Prostate gland (tissue), 2 donors: ENCODE results near the gene NAIF1. TPM values are rescaled to one million over a fixed set of nuclear protein-coding genes. Genes with fewer than 3 reads are reported as not detected.

ENCODE experiments used
- DNase-seq: peaks from one replicate; pipeline ENCODE4 v3.0.0-alpha.2; 2019; ENCODE audit warnings: low spot score
- H3K27ac ChIP-seq, 2 donors: fragments of 200-600 bp; sonication (generic); 2 replicates each; pipeline ENCODE4 v1.5.1; 2017 to 2019
- H3K27me3 ChIP-seq: fragments of 200-600 bp; sonication (generic); replicated peaks from 2 replicates; pipeline ENCODE4 v1.5.1; 2019; ENCODE audit not compliant: insufficient read depth
- H3K36me3 ChIP-seq, 2 donors: fragments of 200-600 bp; sonication (generic); 1 replicate in 1 of 2; 2 replicates in 1 of 2; pipeline versions ENCODE4 v1.5.1 to v1.8.1; 2017 to 2019
- H3K4me1 ChIP-seq: fragments of 200-600 bp; sonication (generic); replicated peaks from 2 replicates; pipeline ENCODE4 v1.5.1; 2019
- H3K4me3 ChIP-seq, 2 donors: fragments of 200-600 bp; sonication (generic); 2 replicates each; pipeline ENCODE4 v1.5.1; 2017 to 2019
- H3K9me3 ChIP-seq: fragments of 200-600 bp; sonication (generic); 2 replicates; pipeline ENCODE4 v1.5.1; 2017
- CTCF ChIP-seq, 4 experiments: fragments of 200-600 bp in 2 of 4; fragments of 450-650 bp in 2 of 4; sonication (generic) in 2 of 4; IDR thresholded peaks; 1 replicate in 3 of 4; 2 replicates in 1 of 4; pipeline ENCODE4 v1.5.1; 2016 to 2019; ENCODE audit warnings: antibody characterized with exemption in 4 of 4, mild to moderate bottlenecking in 2 of 4, moderate library complexity in 2 of 4
- POLR2A ChIP-seq: fragments of 450-650 bp; IDR thresholded peaks from one replicate; pipeline ENCODE4 v1.6.1; 2016; ENCODE audit warnings: antibody characterized with exemption, mild to moderate bottlenecking
- POLR2AphosphoS5 ChIP-seq: sonication (generic); formaldehyde crosslinking; IDR thresholded peaks from one replicate; pipeline ENCODE4 v1.6.1; 2017; ENCODE audit warnings: antibody characterized with exemption
- WGBS: methylation state at CpG from one replicate; pipeline ENCODE4 v1.1.5; 2018; 5-methylcytosine and 5-hydroxymethylcytosine counted together
- intact Hi-C: fragments of 100-400 bp; cut with DNase I; formaldehyde crosslinking; loops from one replicate; pipeline ENCODE4 v1.14.2; 2022
- total RNA-seq, 2 donors: library from RNA; depleted of rRNA; stranded (reverse); fragments of >200 nt; gene quantifications; one replicate each; pipeline ENCODE4 v1.1.0, GENCODE V29; 2016

Gene NAIF1
- total RNA-seq, 2 donors from 2014 or later: 12.3 to 12.6 TPM

GRCh38 chr9:128105538-128106175 is 38.5 kb upstream of the NAIF1 start:
- H3K4me3 ChIP-seq: no peak overlapping the region
- peaks cover under 1% of the 10 kb centered on the region for H3K4me1 ChIP-seq
- TF ChIP-seq POLR2AphosphoS5: no peak
- no peak for TF ChIP-seq CTCF (IDR thresholded peaks at IDR 0.05)
- TF ChIP-seq POLR2A: no peak
- 94% methylated on average over 20 of the region's 21 CpGs for WGBS
- H3K27ac ChIP-seq: no peak overlapping the region
- peaks cover 17 to 33% of the 10 kb centered on the region in 2 donors for H3K36me3 ChIP-seq
- intact Hi-C loops: no loop called here
- no peak for DNase-seq
- H3K9me3 ChIP-seq: no peaks in the 10 kb centered on the region
- H3K27me3 ChIP-seq: no peaks in the 10 kb centered on the region

GRCh38 chr9:128104171-128104618 is 37.1 kb upstream of the NAIF1 start:
- Histone ChIP-seq H3K27me3 (no peaks in the 10 kb centered on the region), H3K27ac (no peak overlapping the region), H3K9me3 (no peaks in the 10 kb centered on the region), H3K4me3 (no peak overlapping the region), H3K4me1 (peaks cover 14% of the 10 kb centered on the region), H3K36me3 (peaks cover 17 to 31% of the 10 kb centered on the region in 2 donors)
- 49% methylated on average over 6 of the region's 6 CpGs for WGBS
- no peak for DNase-seq
- intact Hi-C loops: no loop called here
- no peak for TF ChIP-seq POLR2AphosphoS5
- TF ChIP-seq CTCF (IDR thresholded peaks at IDR 0.05): no peak
- TF ChIP-seq POLR2A: no peak

DNA sequence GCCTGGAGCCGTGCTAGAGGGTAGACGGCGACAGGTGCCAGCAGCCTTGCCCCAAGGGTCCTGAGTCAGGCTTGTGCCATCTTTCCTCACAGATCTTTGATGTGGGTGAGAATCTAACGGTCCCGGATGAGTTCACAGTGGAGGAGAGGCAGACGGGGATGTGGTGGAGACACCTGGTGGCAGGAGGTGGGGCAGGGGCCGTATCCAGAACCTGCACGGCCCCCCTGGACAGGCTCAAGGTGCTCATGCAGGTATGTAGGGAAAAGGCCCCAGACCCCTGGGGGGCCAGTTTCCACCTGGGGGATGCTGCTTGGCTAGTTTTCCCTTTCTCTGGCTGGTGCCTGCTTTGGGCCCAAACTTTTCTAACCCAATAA is 36.5 kb upstream of the NAIF1 start:
- intact Hi-C loops: no loop called here
- H3K27me3 ChIP-seq: no peaks in the 10 kb centered on the region
- peaks cover 17 to 28% of the 10 kb centered on the region in 2 donors for H3K36me3 ChIP-seq
- TF ChIP-seq POLR2AphosphoS5 (no peak), CTCF (IDR thresholded peaks at IDR 0.05) (peak in 1 of 4 experiments; percentile 23)
- peak overlapping the region; percentile 23 to 30 for H3K27ac ChIP-seq
- no peak for DNase-seq
- no peaks in the 10 kb centered on the region for H3K9me3 ChIP-seq
- no peak overlapping the region for H3K4me3 ChIP-seq
- H3K4me1 ChIP-seq: peaks cover 20% of the 10 kb centered on the region
- 61% methylated on average over 8 of the region's 8 CpGs for WGBS

GRCh38 chr9:128102861-128103588 is 35.9 kb upstream of the NAIF1 start:
- no peaks in the 10 kb centered on the region for H3K9me3 ChIP-seq
- DNase-seq: no peak
- TF ChIP-seq POLR2A (no peak), POLR2AphosphoS5 (no peak), CTCF (IDR thresholded peaks at IDR 0.05) (no peak)
- peaks cover 22% of the 10 kb centered on the region for H3K4me1 ChIP-seq
- WGBS: 86% methylated on average over 23 of the region's 23 CpGs
- no peak overlapping the region for H3K4me3 ChIP-seq
- H3K27me3 ChIP-seq: no peaks in the 10 kb centered on the region
- H3K36me3 ChIP-seq: peaks cover 17 to 28% of the 10 kb centered on the region in 2 donors
- intact Hi-C loops: no loop called here
- peak overlapping the region; percentile 23 to 30 for H3K27ac ChIP-seq

DNA sequence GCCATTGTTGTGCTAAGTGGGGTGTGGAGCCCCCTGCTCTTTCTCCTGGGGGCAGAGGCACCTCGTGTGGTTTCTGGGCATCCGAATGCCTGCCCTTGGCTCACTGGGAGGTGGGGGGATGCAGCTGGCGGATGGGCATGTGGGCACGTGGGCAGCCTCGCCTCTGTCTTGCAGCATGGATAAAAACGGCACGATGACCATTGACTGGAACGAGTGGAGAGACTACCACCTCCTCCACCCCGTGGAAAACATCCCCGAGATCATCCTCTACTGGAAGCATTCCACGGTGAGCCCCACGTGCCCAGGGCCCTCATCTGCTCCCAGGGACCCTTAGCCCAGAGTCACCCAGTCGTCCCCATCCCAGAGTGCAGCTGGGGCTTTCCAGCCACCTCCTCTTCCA is 35.1 kb upstream of the NAIF1 start:
- TF ChIP-seq POLR2AphosphoS5 (no peak), POLR2A (no peak), CTCF (IDR thresholded peaks at IDR 0.05) (no peak)
- WGBS: 89% methylated on average over 12 of the region's 13 CpGs
- intact Hi-C loops: no loop called here
- DNase-seq: no peak
- Histone ChIP-seq H3K27me3 (no peaks in the 10 kb centered on the region), H3K4me3 (no peak overlapping the region), H3K9me3 (no peaks in the 10 kb centered on the region), H3K4me1 (peaks cover 27% of the 10 kb centered on the region), H3K36me3 (peaks cover 13 to 22% of the 10 kb centered on the region in 2 donors), H3K27ac (peak overlapping the region in 1 of 2 donors; percentile 5)
